ENCODE results near the gene EPB41L2. TPM values are rescaled to one million over a fixed set of nuclear protein-coding genes. Genes with fewer than 3 reads are reported as not detected.

EPB41L2 gene
- total RNA-seq, 1 donor from 2014 or later = 61.8 TPM

DNA sequence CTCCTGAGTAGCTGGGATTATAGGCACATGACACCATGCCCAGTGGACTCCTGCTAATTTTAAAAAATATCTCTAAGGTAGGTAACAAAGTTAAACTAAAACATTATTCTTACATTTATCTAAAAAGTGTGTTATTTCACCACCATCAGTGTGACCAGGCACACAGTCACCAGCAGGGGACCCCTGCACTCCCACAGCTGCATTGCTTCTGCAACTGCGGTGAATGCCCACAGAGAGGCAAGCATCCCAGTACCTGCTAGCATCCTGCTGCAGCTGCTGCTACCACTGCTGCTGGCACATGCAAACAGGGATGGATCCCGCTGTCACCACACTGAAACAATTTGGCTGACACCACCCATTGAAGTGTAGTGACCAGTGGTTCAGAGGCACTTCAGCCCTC lies 21.9 kb upstream of the EPB41L2 start:
- Histone ChIP-seq H3F3A (ENCODE audit: low read depth) (no peaks in the 10 kb centered on the region), H3K9me3 (ENCODE audit: low read depth) (no peaks in the 10 kb centered on the region), H3K4me2 (no peak overlapping the region), H2AFZ (replicated peaks) (no peak overlapping the region), H3K79me2 (ENCODE audit: low read depth) (no peaks in the 10 kb centered on the region), H3K36me3 (no peaks in the 10 kb centered on the region), H3K4me3 (no peak overlapping the region), H3K27ac (no peak overlapping the region), H3K4me1 (peaks cover 8% of the 10 kb centered on the region), H3K9ac (no peak overlapping the region), H4K20me1 (ENCODE audit: low read depth) (no peaks in the 10 kb centered on the region), H3K27me3 (no peaks in the 10 kb centered on the region)
- Mint-ChIP-seq H3K9me3 (peaks cover 21% of the 10 kb centered on the region), H3K36me3 (no peaks in the 10 kb centered on the region), H3K4me1 (peaks cover 13% of the 10 kb centered on the region), H3K27me3 (ENCODE audit: insufficient read depth, low read depth) (no peaks in the 10 kb centered on the region), H3K27ac (no peak overlapping the region), H3K4me3 (no peak overlapping the region)
- no peak for TF ChIP-seq EZH2phosphoT487 (IDR thresholded peaks at IDR 0.05)
- TF ChIP-seq, protein P1, sequence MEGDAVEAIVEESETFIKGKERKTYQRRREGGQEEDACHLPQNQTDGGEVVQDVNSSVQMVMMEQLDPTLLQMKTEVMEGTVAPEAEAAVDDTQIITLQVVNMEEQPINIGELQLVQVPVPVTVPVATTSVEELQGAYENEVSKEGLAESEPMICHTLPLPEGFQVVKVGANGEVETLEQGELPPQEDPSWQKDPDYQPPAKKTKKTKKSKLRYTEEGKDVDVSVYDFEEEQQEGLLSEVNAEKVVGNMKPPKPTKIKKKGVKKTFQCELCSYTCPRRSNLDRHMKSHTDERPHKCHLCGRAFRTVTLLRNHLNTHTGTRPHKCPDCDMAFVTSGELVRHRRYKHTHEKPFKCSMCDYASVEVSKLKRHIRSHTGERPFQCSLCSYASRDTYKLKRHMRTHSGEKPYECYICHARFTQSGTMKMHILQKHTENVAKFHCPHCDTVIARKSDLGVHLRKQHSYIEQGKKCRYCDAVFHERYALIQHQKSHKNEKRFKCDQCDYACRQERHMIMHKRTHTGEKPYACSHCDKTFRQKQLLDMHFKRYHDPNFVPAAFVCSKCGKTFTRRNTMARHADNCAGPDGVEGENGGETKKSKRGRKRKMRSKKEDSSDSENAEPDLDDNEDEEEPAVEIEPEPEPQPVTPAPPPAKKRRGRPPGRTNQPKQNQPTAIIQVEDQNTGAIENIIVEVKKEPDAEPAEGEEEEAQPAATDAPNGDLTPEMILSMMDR (IDR thresholded peaks at IDR 0.05) = peak; percentile 32
- peak; percentile 9 for DNase-seq (ENCODE audit: low spot score)

- H3K27ac ChIP-seq = no peak overlapping the region
- H3K4me3 ChIP-seq = no peak overlapping the region
- H3K27ac Mint-ChIP-seq = peak overlapping the region; percentile 0
Measured at GRCh38 chr6:131083687-131084086, 20.6 kb upstream of the EPB41L2 start.

GRCh38 chr6:131082335-131082734 lies 19.3 kb upstream of the EPB41L2 start:
- no peaks in the 10 kb centered on the region for H4K20me1 ChIP-seq (ENCODE audit: low read depth)
- H2AFZ ChIP-seq (replicated peaks) = no peak overlapping the region
- H3K27me3 ChIP-seq = no peaks in the 10 kb centered on the region
- H3K27ac Mint-ChIP-seq = no peak overlapping the region
- no peaks in the 10 kb centered on the region for H3K27me3 Mint-ChIP-seq (ENCODE audit: insufficient read depth, low read depth)
- DNase-seq (ENCODE audit: low spot score) = no peak
- TF ChIP-seq EZH2phosphoT487 (IDR thresholded peaks at IDR 0.05) = no peak
- TF ChIP-seq EZH2 (IDR thresholded peaks at IDR 0.05) = no peak
- TF ChIP-seq, protein P1 (IDR thresholded peaks at IDR 0.05) = no peak
- H3K27ac ChIP-seq = no peak overlapping the region
- no peaks in the 10 kb centered on the region for H3K36me3 ChIP-seq
- no peak overlapping the region for H3K4me3 Mint-ChIP-seq
- no peaks in the 10 kb centered on the region for H3F3A ChIP-seq (ENCODE audit: low read depth)
- peaks cover 8% of the 10 kb centered on the region for H3K4me1 ChIP-seq
- H3K4me3 ChIP-seq = no peak overlapping the region
- H3K4me2 ChIP-seq = no peak overlapping the region
- peaks cover 16% of the 10 kb centered on the region for H3K9me3 Mint-ChIP-seq
- no peaks in the 10 kb centered on the region for H3K79me2 ChIP-seq (ENCODE audit: low read depth)
- no peak overlapping the region for H3K9ac ChIP-seq
- no peaks in the 10 kb centered on the region for H3K9me3 ChIP-seq (ENCODE audit: low read depth)
- peaks cover 13% of the 10 kb centered on the region for H3K4me1 Mint-ChIP-seq
- no peaks in the 10 kb centered on the region for H3K36me3 Mint-ChIP-seq

More at GRCh38 chr6:131083687-131084086, 20.6 kb upstream of the EPB41L2 start:
- no peaks in the 10 kb centered on the region for H3F3A ChIP-seq (ENCODE audit: low read depth)
- no peaks in the 10 kb centered on the region for H4K20me1 ChIP-seq (ENCODE audit: low read depth)
- Mint-ChIP-seq H3K36me3 (no peaks in the 10 kb centered on the region), H3K4me3 (no peak overlapping the region), H3K27me3 (ENCODE audit: insufficient read depth, low read depth) (no peaks in the 10 kb centered on the region), H3K9me3 (peaks cover 18% of the 10 kb centered on the region), H3K4me1 (peaks cover 13% of the 10 kb centered on the region)
- no peak for DNase-seq (ENCODE audit: low spot score)
- H3K4me1 ChIP-seq = peaks cover 8% of the 10 kb centered on the region
- H3K36me3 ChIP-seq = no peaks in the 10 kb centered on the region
- TF ChIP-seq EZH2 (IDR thresholded peaks at IDR 0.05) (no peak), EZH2phosphoT487 (IDR thresholded peaks at IDR 0.05) (no peak)
- TF ChIP-seq, protein P1 (IDR thresholded peaks at IDR 0.05) = no peak
- H3K9me3 ChIP-seq (ENCODE audit: low read depth) = no peaks in the 10 kb centered on the region
- H2AFZ ChIP-seq (replicated peaks) = peak overlapping the region; percentile 45
- no peaks in the 10 kb centered on the region for H3K79me2 ChIP-seq (ENCODE audit: low read depth)
- H3K9ac ChIP-seq = no peak overlapping the region
- H3K4me2 ChIP-seq = no peak overlapping the region
- no peaks in the 10 kb centered on the region for H3K27me3 ChIP-seq
